HepG2 (cell line): ENCODE results near the gene THY1. TPM values are rescaled to one million over a fixed set of nuclear protein-coding genes. Genes with fewer than 3 reads are reported as not detected.
A peak's percentile ranks its signal among the peaks of the same experiment; 100 is the strongest.

ENCODE experiments used
- ATF4 ChIP-seq, 2 experiments: fragments of 450-650 bp in 1 of 2; sonication (generic) in 1 of 2; formaldehyde crosslinking; IDR thresholded peaks; 2 replicates each; pipeline versions ENCODE4 v1.5.0 to v1.8.0; 2020 to 2022; ENCODE audit warnings: mild to moderate bottlenecking in 1 of 2, missing genetic modification reagents in 1 of 2
- EED ChIP-seq: sonication (generic); formaldehyde crosslinking; IDR thresholded peaks from 2 replicates; pipeline ENCODE4 v1.5.0; 2020; ENCODE audit warnings: mild to moderate bottlenecking, missing genetic modification reagents
- ELF1 ChIP-seq: sonication (generic); formaldehyde crosslinking; IDR thresholded peaks from 2 replicates; pipeline ENCODE4 v1.4.0; 2020; ENCODE audit warnings: missing genetic modification reagents
- ETV5 ChIP-seq: IDR thresholded peaks from 2 replicates; pipeline ENCODE4 v1.6.1; 2018; ENCODE audit warnings: missing biosample characterization, missing genetic modification reagents, inconsistent platforms, borderline replicate concordance
- FOXP1 ChIP-seq, 2 experiments: fragments of 450-650 bp in 1 of 2; IDR thresholded peaks; 2 replicates each; pipeline ENCODE4 v1.6.1; 2017 to 2018; ENCODE audit warnings: antibody characterized with exemption in 1 of 2
- GABPA ChIP-seq, 2 experiments: IDR thresholded peaks; 2 replicates each; pipeline ENCODE4 v1.6.1; 2011 to 2016; ENCODE audit warnings: low read depth in 2 of 2, low read length in 1 of 2, missing biosample characterization in 1 of 2, missing genetic modification characterization in 1 of 2
- HIC2 ChIP-seq: sonication (generic); formaldehyde crosslinking; IDR thresholded peaks from 2 replicates; pipeline ENCODE4 v1.9.0; 2022; ENCODE audit warnings: low read depth, missing genetic modification reagents
- JDP2 ChIP-seq: sonication (generic); formaldehyde crosslinking; IDR thresholded peaks from 2 replicates; pipeline ENCODE4 v1.8.1; 2022; ENCODE audit warnings: missing genetic modification reagents, borderline replicate concordance
- KDM5B ChIP-seq: sonication (generic); formaldehyde crosslinking; IDR thresholded peaks from 2 replicates; pipeline ENCODE4 v1.4.0; 2020; ENCODE audit warnings: missing genetic modification reagents, mild to moderate bottlenecking, borderline replicate concordance
- KLF11 ChIP-seq: IDR thresholded peaks from 2 replicates; pipeline ENCODE4 v1.6.1; 2016; ENCODE audit warnings: missing compliant biosample characterization
- MEIS2 ChIP-seq: sonication (generic); formaldehyde crosslinking; IDR thresholded peaks from 2 replicates; pipeline ENCODE4 v1.9.0; 2021; ENCODE audit warnings: mild to moderate bottlenecking, missing genetic modification reagents
- POGZ ChIP-seq: sonication (generic); formaldehyde crosslinking; IDR thresholded peaks from 2 replicates; pipeline ENCODE4 v1.4.0; 2020; ENCODE audit warnings: mild to moderate bottlenecking, missing genetic modification reagents
- POLR2AphosphoS5 ChIP-seq: IDR thresholded peaks from 2 replicates; pipeline ENCODE4 v1.6.1; 2012; ENCODE audit warnings: low read depth, low read length
- SETDB1 ChIP-seq: sonication (generic); formaldehyde crosslinking; IDR thresholded peaks from 2 replicates; pipeline ENCODE4 v1.5.1; 2020; ENCODE audit warnings: missing genetic modification reagents, mild to moderate bottlenecking, borderline replicate concordance
- SKIL ChIP-seq: sonication (generic); formaldehyde crosslinking; IDR thresholded peaks from 2 replicates; pipeline ENCODE4 v1.8.0; 2022; ENCODE audit warnings: missing genetic modification reagents, mild to moderate bottlenecking, moderate library complexity, borderline replicate concordance
- STAG1 ChIP-seq: sonication (generic); formaldehyde crosslinking; IDR thresholded peaks from 2 replicates; pipeline ENCODE4 v1.4.0; 2020; ENCODE audit warnings: missing genetic modification reagents
- ZGPAT ChIP-seq: IDR thresholded peaks from 2 replicates; pipeline ENCODE4 v1.6.1; 2016; ENCODE audit warnings: mild to moderate bottlenecking
- ZIK1 ChIP-seq: sonication (generic); formaldehyde crosslinking; IDR thresholded peaks from 2 replicates; pipeline ENCODE4 v1.5.0; 2020; ENCODE audit warnings: mild to moderate bottlenecking, low read depth, missing genetic modification reagents, borderline replicate concordance
- ZNF251 ChIP-seq: sonication (generic); formaldehyde crosslinking; IDR thresholded peaks from 2 replicates; pipeline ENCODE4 v1.9.0; 2021; ENCODE audit warnings: mild to moderate bottlenecking, missing genetic modification reagents
- ZNF256 ChIP-seq: sonication (generic); formaldehyde crosslinking; conservative IDR thresholded peaks from 2 replicates; pipeline ENCODE4 v1.4.0; 2020; ENCODE audit warnings: missing genetic modification reagents
- ZNF558 ChIP-seq: sonication (generic); formaldehyde crosslinking; IDR thresholded peaks from 2 replicates; pipeline ENCODE4 v1.9.0; 2022; ENCODE audit warnings: mild to moderate bottlenecking, missing genetic modification reagents, borderline replicate concordance
- ZNF597 ChIP-seq: sonication (generic); formaldehyde crosslinking; IDR thresholded peaks from 2 replicates; pipeline ENCODE4 v1.5.0; 2020; ENCODE audit warnings: missing genetic modification reagents
- ZNF746 ChIP-seq: sonication (generic); formaldehyde crosslinking; IDR thresholded peaks from 2 replicates; pipeline ENCODE4 v1.8.0; 2022; ENCODE audit warnings: mild to moderate bottlenecking, missing genetic modification reagents
- polyA plus RNA-seq, 8 experiments: library from polyadenylated mRNA; depleted of rRNA in 3 of 8; stranded (reverse) in 7 of 8; unstranded in 1 of 8; fragments of >200 nt; fragmentation: Illumina TruSeq in 4 of 8; extraction: Trizol in 4 of 8; gene quantifications; 2 replicates each; pipeline versions ENCODE4 v1.2.1 to v1.2.3, GENCODE V29; 2011 to 2016; ENCODE audit warnings: low read depth in 4 of 8, missing spikeins in 1 of 8, mixed read lengths in 1 of 8; ENCODE audit not compliant: insufficient read depth in 1 of 8
- total RNA-seq, 5 experiments: library from RNA; depleted of rRNA; stranded (reverse); fragments of >200 nt; fragmentation: Illumina TruSeq; extraction: Trizol; gene quantifications; 2 replicates each; pipeline ENCODE4 v1.2.3, GENCODE V29; 2016; ENCODE audit warnings: low read depth in 1 of 5

Gene THY1
- total and polyA plus RNA-seq, 2 of the 13 experiments (the other 11 are each of a cell fraction or from before 2014, with no cell fraction given): not detected

- TF ChIP-seq EED (CRISPR knock-in tag) (no peak), POGZ (no peak), STAG1 (CRISPR knock-in tag) (no peak), ATF4 (CRISPR knock-in tag; IDR thresholded peaks at IDR 0.05) (no peak), ZNF597 (CRISPR knock-in tag) (no peak), ZNF251 (CRISPR knock-in tag) (no peak), POLR2AphosphoS5 (0 out of 2 replicates have a peak, but pooled peaks have one; percentile 28), HIC2 (no peak), SETDB1 (no peak), ETV5 (peak; percentile 86), ZGPAT (CRISPR knock-in tag) (0 out of 2 replicates have a peak, but pooled peaks have one; percentile 25), GABPA (IDR thresholded peaks at IDR 0.05; ENCODE audit: low read depth, low read length) (no peak), GABPA (CRISPR knock-in tag; IDR thresholded peaks at IDR 0.05; ENCODE audit: low read depth) (peak; percentile 61), ELF1 (CRISPR knock-in tag) (peak; percentile 45; the same call in 1 of the 2 replicates), SKIL (CRISPR knock-in tag) (no peak), KDM5B (CRISPR knock-in tag) (no peak), JDP2 (CRISPR knock-in tag) (no peak), ZNF558 (no peak), FOXP1 (IDR thresholded peaks at IDR 0.05) (no peak), FOXP1 (CRISPR knock-in tag; IDR thresholded peaks at IDR 0.05) (no peak), MEIS2 (CRISPR knock-in tag) (no peak), ZNF256 (no peak), KLF11 (CRISPR knock-in tag) (no peak), ZIK1 (CRISPR knock-in tag) (0 out of 2 replicates have a peak, but pooled peaks have one; percentile 8), ZNF746 (CRISPR knock-in tag) (0 out of 2 replicates have a peak, but pooled peaks have one; percentile 9)
Measured at GRCh38 chr11:119380160-119380826, 42.7 kb downstream of the THY1 start (continued).
